Suppressor macrophage (primary cell): Measurements from ENCODE around the gene CDC37L1.
"Not testable (repeated sequence)": the region's sequence is repeated elsewhere in the genome, so short reads cannot be mapped to it uniquely, and the experiment has no call there.

Experiments
- DNase-seq, 4 experiments: peaks; one replicate each; pipeline ENCODE4 v3.0.0-alpha.2; 2020 to 2022
- total RNA-seq, 17 experiments: gene quantifications; one replicate each; lab custom pipeline; 2026; ENCODE audit warnings: mixed read lengths in 6 of 17, inconsistent platforms in 3 of 17; lab: John Stamatoyannopoulos, UW

CDC37L1 gene
- total RNA-seq: 7.2 to 19.8 (median 13.3) reads per million in 17 experiments

- DNase-seq: peak; percentile 98 to 99 (median 98)
Measured at GRCh38 chr9:4679268-4680172, at the start of gene CDC37L1. CDC37L1 (plus strand) TSS chr9:4679569; CDS start chr9:4679768, 199 bp downstream.

- no peak for DNase-seq
Measured at GRCh38 chr9:4630836-4631235, 48.5 kb upstream of the CDC37L1 start.

- no peak for DNase-seq
Measured at GRCh38 chr9:4638968-4639367, 40.4 kb upstream of the CDC37L1 start.

GRCh38 chr9:4639420-4639819 lies 39.9 kb upstream of the CDC37L1 start:
- DNase-seq: no peak

GRCh38 chr9:4640027-4640426 lies 39.3 kb upstream of the CDC37L1 start:
- DNase-seq: peak in 2 of 4 experiments; percentile 17 to 24

GRCh38 chr9:4642351-4642750 lies 37.0 kb upstream of the CDC37L1 start:
- no peak for DNase-seq

- DNase-seq: no peak
Measured at GRCh38 chr9:4654084-4654483, 25.3 kb upstream of the CDC37L1 start.

- DNase-seq: no peak
Measured at GRCh38 chr9:4654538-4654937, 24.8 kb upstream of the CDC37L1 start.

GRCh38 chr9:4656196-4656595 lies 23.2 kb upstream of the CDC37L1 start:
- not testable (repeated sequence) for DNase-seq

GRCh38 chr9:4656621-4657020 lies 22.7 kb upstream of the CDC37L1 start:
- DNase-seq: no peak

- DNase-seq: no peak
Measured at GRCh38 chr9:4657426-4658159, 21.8 kb upstream of the CDC37L1 start.

- not testable (repeated sequence) for DNase-seq
Measured at GRCh38 chr9:4660665-4661064, 18.7 kb upstream of the CDC37L1 start.

- no peak for DNase-seq
Measured at GRCh38 chr9:4661165-4661564, 18.2 kb upstream of the CDC37L1 start.

GRCh38 chr9:4661611-4662010 lies 17.8 kb upstream of the CDC37L1 start:
- DNase-seq: no peak

GRCh38 chr9:4662108-4662988 lies 17.0 kb upstream of the CDC37L1 start, which contains the start of gene PLPP6:
PLPP6 (plus strand) TSS chr9:4662294; CDS start chr9:4662376, 82 bp downstream.
- peak; percentile 84 to 93 (median 88) for DNase-seq

- DNase-seq: no peak
Measured at GRCh38 chr9:4662989-4663792, 16.2 kb upstream of the CDC37L1 start.

- DNase-seq: peak; percentile 51 to 77 (median 64)
Measured at GRCh38 chr9:4663956-4664355, 15.4 kb upstream of the CDC37L1 start.

- DNase-seq: no peak
Measured at GRCh38 chr9:4665357-4665756, 14.0 kb upstream of the CDC37L1 start.

GRCh38 chr9:4666042-4666699 lies 13.2 kb upstream of the CDC37L1 start, which contains the start of gene SPATA6L:
SPATA6L (minus strand) TSS chr9:4666480; CDS start chr9:4666250, 230 bp downstream.
- peak; percentile 48 to 79 (median 68) for DNase-seq

GRCh38 chr9:4667681-4668080 lies 11.7 kb upstream of the CDC37L1 start:
- DNase-seq: no peak

- no peak for DNase-seq
Measured at GRCh38 chr9:4668604-4669003, 10.8 kb upstream of the CDC37L1 start.
